ENCODE measurements around the gene SLC22A17. TPM values are rescaled to one million over a fixed set of nuclear protein-coding genes. Genes with fewer than 3 reads are reported as not detected.

SLC22A17 gene
- total RNA-seq, 3 donors from 2014 or later = 2.3 to 35.5 (median 5.4) TPM

- DNase-seq = no peak
- no peak for ATAC-seq
- Histone ChIP-seq H3K9me3 (no peaks in the 10 kb centered on the region), H3K36me3 (ENCODE audit: low read depth) (no peaks in the 10 kb centered on the region), H3K4me3 (no peak overlapping the region), H3K4me1 (ENCODE audit: low read depth) (no peaks in the 10 kb centered on the region)
- intact Hi-C loops (cut with DNase I, micrococcal nuclease) = no loop called here
- TF ChIP-seq CTCF (IDR thresholded peaks at IDR 0.05) = no peak
Observed at GRCh38 chr14:23370221-23370620, 17.5 kb upstream of the SLC22A17 start.

- Histone ChIP-seq H3K36me3 (ENCODE audit: low read depth) (no peaks in the 10 kb centered on the region), H3K4me3 (no peak overlapping the region), H3K9me3 (no peaks in the 10 kb centered on the region), H3K4me1 (ENCODE audit: low read depth) (no peaks in the 10 kb centered on the region)
- ATAC-seq = peak; percentile 49
- no peak for TF ChIP-seq CTCF (IDR thresholded peaks at IDR 0.05)
- intact Hi-C loops (cut with DNase I, micrococcal nuclease) = no loop called here
- peak in 2 of 3 donors; percentile 30 to 45 for DNase-seq
Observed at GRCh38 chr14:23366426-23366921, 13.8 kb upstream of the SLC22A17 start.

GRCh38 chr14:23365732-23366425 is 13.2 kb upstream of the SLC22A17 start:
- intact Hi-C loops (cut with DNase I, micrococcal nuclease) = no loop called here
- DNase-seq = peak in 1 of 3 donors; percentile 32
- H3K4me1 ChIP-seq (ENCODE audit: low read depth) = no peaks in the 10 kb centered on the region
- no peaks in the 10 kb centered on the region for H3K9me3 ChIP-seq
- no peak for TF ChIP-seq CTCF (IDR thresholded peaks at IDR 0.05)
- no peak overlapping the region for H3K4me3 ChIP-seq
- no peaks in the 10 kb centered on the region for H3K36me3 ChIP-seq (ENCODE audit: low read depth)
- ATAC-seq = peak; percentile 55

GRCh38 chr14:23365036-23365731 is 12.5 kb upstream of the SLC22A17 start, which contains the start of gene EFS:
Gene EFS, minus strand, starts transcription at chr14:23365172. Its CDS starts 147 bp downstream, at chr14:23365025.
- Histone ChIP-seq H3K36me3 (ENCODE audit: low read depth) (no peaks in the 10 kb centered on the region), H3K9me3 (no peaks in the 10 kb centered on the region), H3K4me3 (no peak within 1 kb of the TSS), H3K4me1 (ENCODE audit: low read depth) (no peaks in the 10 kb centered on the region)
- TF ChIP-seq CTCF (IDR thresholded peaks at IDR 0.05) = no peak
- ATAC-seq (peak; percentile 33), DNase-seq (peak in 1 of 3 donors; percentile 39)
- intact Hi-C loops (cut with DNase I, micrococcal nuclease) = no loop called here

- intact Hi-C loops (cut with DNase I, micrococcal nuclease) = no loop called here
- TF ChIP-seq CTCF (IDR thresholded peaks at IDR 0.05) = no peak
- Histone ChIP-seq H3K9me3 (no peaks in the 10 kb centered on the region), H3K4me1 (ENCODE audit: low read depth) (no peaks in the 10 kb centered on the region), H3K36me3 (ENCODE audit: low read depth) (no peaks in the 10 kb centered on the region), H3K4me3 (no peak overlapping the region)
- DNase-seq (no peak), ATAC-seq (no peak)
Observed at GRCh38 chr14:23364164-23365035, 11.7 kb upstream of the SLC22A17 start.
